Muscle of leg (tissue), 11 donors: ENCODE measurements around the gene ZSCAN31. TPM values are rescaled to one million over a fixed set of nuclear protein-coding genes. Genes with fewer than 3 reads are reported as not detected.
"Not testable (repeated sequence)": the region's sequence is repeated elsewhere in the genome, so short reads cannot be mapped to it uniquely, and the experiment has no call there.

Experiments used
- DNase-seq: peaks from one replicate; pipeline ENCODE4 v3.0.0; 2013
- H3K27ac ChIP-seq: one replicate; pipeline ENCODE4 v1.5.1; 2013; ENCODE audit warnings: mild to moderate bottlenecking, low read length, control low read depth
- H3K27me3 ChIP-seq: one replicate; pipeline ENCODE4 v1.6.1; 2013; ENCODE audit warnings: low read length; ENCODE audit not compliant: control insufficient read depth, insufficient read depth
- H3K36me3 ChIP-seq: one replicate; pipeline ENCODE4 v1.6.1; 2013; ENCODE audit warnings: low read length; ENCODE audit not compliant: control insufficient read depth, insufficient read depth
- H3K4me1 ChIP-seq: one replicate; pipeline ENCODE4 v1.6.1; 2013; ENCODE audit warnings: low read length; ENCODE audit not compliant: control insufficient read depth, insufficient read depth
- H3K4me3 ChIP-seq: one replicate; pipeline ENCODE4 v1.5.1; 2013; ENCODE audit warnings: low read length, control low read depth
- H3K9me3 ChIP-seq: replicated peaks from 2 replicates; pipeline ENCODE4 v1.6.1; 2013; ENCODE audit warnings: low read depth, low read length; ENCODE audit not compliant: control insufficient read depth
- WGBS: methylation state at CpG from one replicate; pipeline ENCODE4 v1.1.5; 2013; ENCODE audit warnings: missing lambda C conversion rate; ENCODE audit not compliant: insufficient coverage; 5-methylcytosine and 5-hydroxymethylcytosine counted together
- polyA plus RNA-seq, 8 donors: library from polyadenylated mRNA; unstranded; fragments of 120-200 nt; gene quantifications; one replicate each; pipeline versions ENCODE4 v1.2.1 to v1.2.3, GENCODE V29; 2013; ENCODE audit warnings: inconsistent platforms in 1 of 8, low replicate concordance in 1 of 8; ENCODE audit not compliant: insufficient read length in 8 of 8, insufficient read depth in 1 of 8
- total RNA-seq: library from RNA; stranded (reverse); fragments of 120-200 nt; gene quantifications from one replicate; pipeline ENCODE4 v1.2.4, GENCODE V29; 2013

Gene ZSCAN31
- total and polyA plus RNA-seq, 9 donors, result 5.7 to 11.9 (median 7.9) TPM

DNA sequence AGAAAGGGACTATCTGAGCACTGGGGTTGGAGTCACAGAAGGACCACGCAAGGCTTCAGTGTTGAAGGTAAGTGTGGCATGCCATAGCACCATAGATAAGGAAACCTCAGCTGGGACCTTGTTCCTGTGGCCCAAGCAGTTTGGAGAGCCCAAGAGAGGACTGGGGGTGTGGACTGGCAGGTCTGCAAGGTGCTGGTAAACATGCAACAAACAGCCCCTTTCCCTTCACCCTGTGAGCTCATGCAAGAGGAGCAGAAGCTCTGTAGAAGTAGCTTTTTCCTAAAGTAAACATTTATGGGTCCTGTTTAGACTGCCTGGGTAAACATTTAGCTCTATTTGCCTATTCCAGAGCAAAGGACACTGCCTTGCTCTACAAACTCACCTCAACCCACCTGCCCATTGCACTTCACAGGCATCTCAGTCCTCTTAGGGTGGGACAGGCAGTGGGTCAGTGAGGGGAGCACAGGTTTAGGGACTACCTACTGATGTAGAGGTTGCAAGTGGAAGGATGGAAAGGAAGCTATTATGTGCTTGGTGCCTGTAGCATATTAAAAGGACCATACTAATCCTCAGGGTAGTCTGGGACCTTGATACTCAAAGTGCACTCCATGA, 12.0 kb downstream of the ZSCAN31 start:
- H3K27ac ChIP-seq, result no peak overlapping the region
- H3K9me3 ChIP-seq, result peaks cover 23% of the 10 kb centered on the region
- no peaks in the 10 kb centered on the region for H3K27me3 ChIP-seq
- H3K4me3 ChIP-seq, result no peak overlapping the region
- WGBS, result 100% methylated on average over 1 of the region's 1 CpG
- DNase-seq, result no peak
- H3K4me1 ChIP-seq, result no peaks in the 10 kb centered on the region
- H3K36me3 ChIP-seq, result peaks cover 22% of the 10 kb centered on the region

DNA sequence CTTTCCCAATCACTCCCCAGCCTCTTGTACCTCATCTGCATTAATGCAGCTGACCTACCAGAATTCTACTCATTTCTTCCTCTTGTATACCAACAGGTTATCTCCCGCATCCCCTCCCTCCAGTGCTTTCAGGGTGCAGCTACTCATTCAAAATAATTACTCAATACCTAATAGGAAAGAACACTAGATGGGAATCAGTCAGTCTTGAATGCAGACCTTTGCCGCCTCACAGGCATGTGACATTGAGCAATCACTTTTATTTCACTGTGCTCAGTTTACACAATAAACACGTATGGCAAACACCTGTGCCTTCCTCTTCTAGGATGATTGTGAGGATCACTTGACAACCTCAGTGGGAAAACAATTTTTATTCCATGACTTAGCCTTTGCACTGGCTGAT, 13.3 kb downstream of the ZSCAN31 start:
- Histone ChIP-seq H3K4me1 (no peaks in the 10 kb centered on the region), H3K9me3 (peaks cover 20% of the 10 kb centered on the region), H3K36me3 (peaks cover 20% of the 10 kb centered on the region), H3K27me3 (no peaks in the 10 kb centered on the region), H3K4me3 (no peak overlapping the region), H3K27ac (no peak overlapping the region)
- no peak for DNase-seq
- 89% methylated on average over 3 of the region's 3 CpGs for WGBS

DNA sequence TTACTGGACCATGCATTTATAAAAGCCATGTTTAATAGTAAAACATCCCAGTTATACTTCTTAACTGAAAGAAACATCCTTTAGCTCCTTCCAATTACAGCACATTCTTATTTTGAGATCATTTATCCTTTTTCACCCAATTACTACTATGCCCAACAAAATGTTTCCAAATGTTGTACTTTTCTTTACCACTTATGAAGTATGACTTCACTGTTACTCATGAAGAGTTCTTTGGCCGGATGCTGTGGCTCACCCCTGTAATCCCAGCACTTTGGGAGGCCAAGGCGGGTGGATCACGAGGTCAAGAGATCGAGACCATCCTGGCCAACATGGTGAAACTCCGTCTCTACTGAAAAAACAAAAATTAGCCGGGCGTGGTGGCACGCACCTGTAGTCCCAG, 18.1 kb downstream of the ZSCAN31 start:
- H3K9me3 ChIP-seq, DNase-seq, H3K27me3 ChIP-seq, H3K4me1 ChIP-seq, H3K4me3 ChIP-seq, H3K27ac ChIP-seq, H3K36me3 ChIP-seq: not testable (repeated sequence)
- 96% methylated on average over 4 of the region's 8 CpGs for WGBS

DNA sequence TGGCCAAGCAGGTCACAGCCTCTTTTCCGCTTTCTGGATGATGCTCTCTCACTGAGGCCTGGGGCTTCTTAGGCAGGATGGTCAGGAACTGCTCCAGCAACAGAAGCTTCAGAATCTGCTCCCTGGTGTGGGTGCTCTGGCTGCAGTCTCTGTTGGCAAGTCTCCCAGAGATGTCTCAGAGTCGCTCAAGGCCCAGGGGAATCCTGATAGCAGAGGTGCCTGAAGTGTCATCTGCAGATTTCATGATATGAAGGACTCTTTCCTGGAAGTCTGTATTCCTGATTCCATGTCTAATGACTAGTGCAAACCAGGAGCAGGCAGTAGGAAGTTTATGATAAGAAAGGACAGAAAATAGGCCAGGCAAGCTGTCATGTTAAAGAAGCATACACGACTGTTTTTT, 20.3 kb downstream of the ZSCAN31 start:
- Histone ChIP-seq H3K9me3 (no peaks in the 10 kb centered on the region), H3K27ac (no peak overlapping the region), H3K27me3 (no peaks in the 10 kb centered on the region), H3K4me1 (no peaks in the 10 kb centered on the region), H3K4me3 (no peak overlapping the region), H3K36me3 (no peaks in the 10 kb centered on the region)
- DNase-seq, result no peak
- 92% methylated on average over 2 of the region's 3 CpGs for WGBS

DNA sequence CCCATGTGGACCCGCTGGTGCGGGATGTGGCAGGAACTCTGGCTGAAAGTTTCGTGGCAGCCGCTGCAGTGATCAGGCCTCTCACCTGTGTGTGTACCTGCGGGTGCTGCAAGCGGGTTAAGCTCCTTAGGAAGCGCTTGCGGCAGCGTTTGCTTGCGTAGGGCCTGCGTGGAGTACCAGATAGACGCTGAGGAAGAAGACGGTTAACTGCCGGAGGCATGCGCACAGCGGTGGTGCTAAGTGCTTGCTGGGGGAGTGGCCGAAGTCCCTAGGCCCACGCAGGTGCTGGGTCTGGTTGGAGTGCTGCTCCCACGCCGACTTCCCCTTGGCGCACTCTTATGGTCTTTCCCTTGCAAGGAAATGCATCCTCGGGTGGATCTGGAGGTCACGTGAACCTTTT, 23.0 kb downstream of the ZSCAN31 start:
- Histone ChIP-seq H3K36me3 (no peaks in the 10 kb centered on the region), H3K9me3 (no peaks in the 10 kb centered on the region), H3K27ac (no peak overlapping the region), H3K4me1 (no peaks in the 10 kb centered on the region), H3K4me3 (no peak overlapping the region), H3K27me3 (no peaks in the 10 kb centered on the region)
- WGBS, result 86% methylated on average over 21 of the region's 23 CpGs
- no peak for DNase-seq

DNA sequence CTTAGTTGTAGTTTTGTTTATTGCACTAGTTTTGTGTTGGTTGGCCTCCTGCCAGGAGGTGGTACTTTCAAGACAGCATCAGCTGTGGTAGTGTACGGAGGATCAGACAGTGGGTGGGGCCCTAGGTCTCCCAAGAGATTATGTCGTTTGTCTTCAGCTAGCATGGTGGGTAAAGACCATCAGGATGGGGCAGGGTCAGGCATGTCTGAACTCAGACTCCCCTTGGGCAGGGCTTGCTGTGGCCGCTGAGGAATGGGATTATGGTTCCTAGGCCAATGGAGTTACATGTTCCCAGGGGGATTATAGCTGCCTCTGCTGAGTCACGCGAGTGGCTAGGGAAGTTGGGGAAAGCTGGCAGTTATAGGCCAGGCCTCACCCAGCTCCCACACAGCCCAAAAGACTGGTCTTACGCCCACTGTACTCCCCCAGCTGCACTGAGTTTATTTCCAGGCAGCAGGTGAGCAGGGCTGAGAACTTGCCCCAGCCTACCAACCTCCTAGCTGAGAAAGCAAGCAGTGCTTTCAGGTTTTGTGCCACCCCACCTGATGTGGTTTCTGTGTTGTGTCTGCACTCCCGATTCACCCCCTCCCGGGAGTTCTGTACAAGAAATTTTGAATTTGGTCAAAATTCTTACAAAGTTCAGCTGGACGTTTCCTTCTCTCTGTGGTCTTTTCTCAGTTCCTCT, 24.7 kb downstream of the ZSCAN31 start:
- Histone ChIP-seq H3K4me3 (no peak overlapping the region), H3K9me3 (no peaks in the 10 kb centered on the region), H3K36me3 (no peaks in the 10 kb centered on the region), H3K4me1 (no peaks in the 10 kb centered on the region), H3K27me3 (no peaks in the 10 kb centered on the region), H3K27ac (no peak overlapping the region)
- 75% methylated on average over 6 of the region's 9 CpGs for WGBS
- DNase-seq, result no peak

DNA sequence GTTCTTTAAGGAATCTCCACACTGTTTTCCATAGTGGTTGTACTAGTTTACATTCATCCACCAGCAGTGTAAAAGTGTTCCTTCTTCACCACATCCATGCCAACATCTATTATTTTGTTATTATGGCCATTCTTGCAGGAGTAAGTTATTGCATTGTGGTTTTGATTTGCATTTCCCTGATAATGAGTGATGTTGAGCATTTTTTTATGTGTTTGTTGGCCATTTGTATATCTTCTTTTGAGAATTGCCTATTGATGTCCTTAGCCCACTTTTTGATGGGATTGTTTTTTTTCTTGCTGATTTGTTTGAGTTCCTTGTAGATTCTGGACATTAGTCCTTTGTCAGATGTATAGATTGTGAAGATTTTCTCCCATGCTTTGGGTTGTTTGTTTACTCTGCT, 29.6 kb downstream of the ZSCAN31 start:
- DNase-seq, H3K27ac ChIP-seq, H3K9me3 ChIP-seq, H3K4me1 ChIP-seq, H3K36me3 ChIP-seq, H3K27me3 ChIP-seq, H3K4me3 ChIP-seq: not testable (repeated sequence)

DNA sequence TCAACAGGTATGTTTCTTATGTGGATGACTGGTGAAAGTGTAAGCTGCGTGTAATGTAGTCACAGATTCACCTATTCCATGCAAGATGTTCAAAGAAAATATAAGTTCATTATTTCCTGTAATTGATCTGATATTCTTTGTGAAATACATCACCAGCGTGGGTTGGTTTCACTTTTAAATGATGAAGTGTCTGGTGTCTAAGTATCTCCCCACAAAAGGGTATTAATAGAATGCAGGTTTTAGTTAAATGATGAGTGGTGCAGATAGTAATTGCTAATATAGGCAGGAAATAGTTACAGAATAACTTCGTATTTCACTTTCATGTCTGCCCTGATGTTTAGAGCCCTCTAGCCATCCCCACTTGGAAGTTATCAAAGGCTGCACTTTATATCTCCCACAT, 32.4 kb downstream of the ZSCAN31 start:
- H3K4me1 ChIP-seq, result no peaks in the 10 kb centered on the region
- no peaks in the 10 kb centered on the region for H3K9me3 ChIP-seq
- peaks cover 13% of the 10 kb centered on the region for H3K36me3 ChIP-seq
- H3K27me3 ChIP-seq, result no peaks in the 10 kb centered on the region
- DNase-seq, result no peak
- WGBS, result no CpG with 5 or more reads among the region's 3 CpGs
- no peak overlapping the region for H3K4me3 ChIP-seq
- no peak overlapping the region for H3K27ac ChIP-seq

DNA sequence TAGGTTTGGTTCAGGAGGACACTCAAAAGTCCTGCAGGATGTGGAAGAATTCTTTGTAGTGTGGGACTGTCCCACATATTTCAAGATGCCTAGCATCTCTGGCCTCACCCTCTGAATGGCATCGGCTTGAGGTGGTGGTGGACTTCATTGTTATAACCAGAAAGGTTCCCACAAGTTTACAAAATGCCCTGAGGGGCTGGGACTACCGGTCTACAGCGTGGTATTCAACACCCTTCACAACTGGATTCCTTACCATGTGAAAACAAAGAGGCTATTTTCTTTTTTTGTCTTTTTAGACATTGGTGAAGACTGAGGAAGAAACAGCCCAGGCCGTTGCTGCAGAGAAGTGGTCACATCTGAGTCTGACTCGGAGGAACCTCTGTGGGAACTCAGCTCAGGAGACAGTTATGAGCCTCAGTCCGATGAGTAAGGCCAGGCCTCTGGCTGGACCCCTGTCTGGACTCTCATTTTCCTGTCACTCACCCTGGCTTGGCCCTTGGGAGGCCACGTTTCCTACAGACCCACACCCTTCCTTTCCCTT, 39.4 kb downstream of the ZSCAN31 start:
- H3K36me3 ChIP-seq, result peaks cover 25% of the 10 kb centered on the region
- H3K27ac ChIP-seq, result no peak overlapping the region
- DNase-seq, result no peak
- H3K9me3 ChIP-seq, result no peaks in the 10 kb centered on the region
- no peaks in the 10 kb centered on the region for H3K4me1 ChIP-seq
- no peaks in the 10 kb centered on the region for H3K27me3 ChIP-seq
- no peak overlapping the region for H3K4me3 ChIP-seq
- WGBS, result 80% methylated on average over 4 of the region's 7 CpGs

DNA sequence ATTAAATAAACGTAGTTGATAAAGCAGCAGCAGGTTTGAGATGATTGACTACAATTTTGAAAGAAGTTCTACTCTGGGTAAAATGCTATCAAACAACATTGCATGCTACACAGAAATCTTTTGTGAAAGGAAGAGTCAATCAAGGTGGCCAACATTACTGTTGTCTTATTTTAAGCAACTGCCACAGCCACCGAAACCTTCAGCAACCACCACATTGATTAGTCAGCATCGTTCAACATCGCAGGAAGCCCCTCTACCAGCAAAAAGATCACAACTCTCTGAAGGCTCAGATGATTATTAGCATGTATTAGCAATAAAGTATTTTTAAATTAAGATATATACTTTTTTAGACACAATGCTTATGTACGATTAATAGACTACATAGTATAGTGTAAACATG, 40.6 kb downstream of the ZSCAN31 start:
- WGBS, result no CpG with 5 or more reads among the region's 5 CpGs

More for the DNA sequence above, 40.6 kb downstream of the ZSCAN31 start:
- H3K36me3 ChIP-seq, result peaks cover 16% of the 10 kb centered on the region
- H3K27me3 ChIP-seq, result no peaks in the 10 kb centered on the region
- H3K9me3 ChIP-seq, result no peaks in the 10 kb centered on the region
- DNase-seq, result no peak
- H3K27ac ChIP-seq, result no peak overlapping the region
- H3K4me3 ChIP-seq, result no peak overlapping the region
- H3K4me1 ChIP-seq, result no peaks in the 10 kb centered on the region
